Bronchial epithelial cell (primary cell): ENCODE results near the gene ITGB2. TPM values are rescaled to one million over a fixed set of nuclear protein-coding genes. Genes with fewer than 3 reads are reported as not detected.

ENCODE experiments used
- DNase-seq: peaks from one replicate; pipeline ENCODE4 v3.0.0-alpha.2; 2010; ENCODE audit warnings: low read depth
- FAIRE-seq: peaks from 2 replicates; lab custom pipeline; 2011; peaks lifted over from hg19 to GRCh38; lab: Jason Lieb, UNC
- H3K27me3 ChIP-seq: 2 replicates; pipeline ENCODE4 v1.5.1; 2011; ENCODE audit warnings: low read length; ENCODE audit not compliant: control insufficient read depth, insufficient read depth
- H3K36me3 ChIP-seq: 2 replicates; pipeline ENCODE4 v1.5.1; 2011; ENCODE audit warnings: low read length; ENCODE audit not compliant: control insufficient read depth, insufficient read depth
- H3K4me3 ChIP-seq: 2 replicates; pipeline ENCODE4 v1.5.1; 2011; ENCODE audit warnings: mild to moderate bottlenecking, low read depth, low read length, control low read depth
- total RNA-seq: library from RNA; depleted of rRNA; stranded (reverse); fragments of >200 nt; gene quantifications from 2 replicates; pipeline ENCODE4 v1.2.1, GENCODE V29; 2014
- TF ChIP-seq, protein P1 (sequence below): IDR thresholded peaks from 2 replicates; pipeline ENCODE4 v1.5.1; 2011; ENCODE audit warnings: mild to moderate bottlenecking, moderate library complexity, low read length, control low read depth, inconsistent platforms; ENCODE audit not compliant: insufficient read depth, severe bottlenecking

The ITGB2 gene
- total RNA-seq, 1 donor from 2014 or later = 1.1 TPM

GRCh38 chr21:44848821-44849521 is 71.7 kb downstream of the ITGB2 start:
- FAIRE-seq = no peak
- Histone ChIP-seq H3K27me3 (no peaks in the 10 kb centered on the region), H3K4me3 (no peak overlapping the region), H3K36me3 (peaks cover 24% of the 10 kb centered on the region)
- DNase-seq = no peak
- TF ChIP-seq, protein P1, sequence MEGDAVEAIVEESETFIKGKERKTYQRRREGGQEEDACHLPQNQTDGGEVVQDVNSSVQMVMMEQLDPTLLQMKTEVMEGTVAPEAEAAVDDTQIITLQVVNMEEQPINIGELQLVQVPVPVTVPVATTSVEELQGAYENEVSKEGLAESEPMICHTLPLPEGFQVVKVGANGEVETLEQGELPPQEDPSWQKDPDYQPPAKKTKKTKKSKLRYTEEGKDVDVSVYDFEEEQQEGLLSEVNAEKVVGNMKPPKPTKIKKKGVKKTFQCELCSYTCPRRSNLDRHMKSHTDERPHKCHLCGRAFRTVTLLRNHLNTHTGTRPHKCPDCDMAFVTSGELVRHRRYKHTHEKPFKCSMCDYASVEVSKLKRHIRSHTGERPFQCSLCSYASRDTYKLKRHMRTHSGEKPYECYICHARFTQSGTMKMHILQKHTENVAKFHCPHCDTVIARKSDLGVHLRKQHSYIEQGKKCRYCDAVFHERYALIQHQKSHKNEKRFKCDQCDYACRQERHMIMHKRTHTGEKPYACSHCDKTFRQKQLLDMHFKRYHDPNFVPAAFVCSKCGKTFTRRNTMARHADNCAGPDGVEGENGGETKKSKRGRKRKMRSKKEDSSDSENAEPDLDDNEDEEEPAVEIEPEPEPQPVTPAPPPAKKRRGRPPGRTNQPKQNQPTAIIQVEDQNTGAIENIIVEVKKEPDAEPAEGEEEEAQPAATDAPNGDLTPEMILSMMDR = no peak

DNA sequence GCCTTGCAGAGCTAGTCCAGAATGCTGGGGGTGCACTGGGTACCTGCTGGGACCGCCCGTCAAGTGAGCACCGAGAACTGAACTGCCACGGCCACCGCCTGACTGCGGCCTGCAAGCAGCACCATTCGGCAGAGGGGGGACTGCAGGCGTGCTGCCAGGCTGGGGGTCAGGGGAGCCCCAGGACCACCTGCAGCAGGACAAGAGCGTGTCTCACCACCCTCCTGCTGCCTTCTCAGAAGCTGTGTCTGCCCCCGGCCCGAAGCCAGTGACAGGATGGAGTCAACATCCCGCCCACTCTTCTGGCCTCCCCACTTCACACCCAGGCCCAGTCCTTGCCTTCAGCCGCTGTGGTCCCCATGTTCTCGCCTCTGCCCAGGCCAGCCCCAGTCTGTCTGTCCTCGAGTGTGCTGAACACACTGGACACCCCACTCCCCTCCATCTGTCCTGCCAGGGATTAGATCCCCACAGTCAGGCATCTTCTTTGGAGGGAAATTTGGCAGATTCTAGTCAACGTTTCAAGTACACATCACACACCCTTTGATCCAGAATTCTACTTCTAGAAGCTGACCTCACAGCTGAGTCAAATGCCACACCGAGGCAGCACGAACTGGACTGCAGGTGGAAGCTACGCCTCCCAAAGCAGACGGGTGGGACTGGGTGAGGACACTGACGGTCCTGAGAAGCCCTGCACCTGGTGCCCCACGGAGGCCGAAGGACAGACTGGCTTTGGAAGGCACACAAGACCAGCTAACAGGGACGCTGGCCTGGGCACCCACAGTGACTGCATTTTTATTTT is 73.2 kb downstream of the ITGB2 start:
- no peak for DNase-seq
- FAIRE-seq = no peak
- no peak overlapping the region for H3K4me3 ChIP-seq
- peaks cover 14% of the 10 kb centered on the region for H3K36me3 ChIP-seq
- TF ChIP-seq, protein P1 = no peak
- H3K27me3 ChIP-seq = no peaks in the 10 kb centered on the region

- DNase-seq = peak; percentile 48
- Histone ChIP-seq H3K36me3 (peaks cover 12% of the 10 kb centered on the region), H3K27me3 (no peaks in the 10 kb centered on the region), H3K4me3 (no peak overlapping the region)
- FAIRE-seq = no peak
- TF ChIP-seq, protein P1 = no peak
These were observed 74.0 kb downstream of the ITGB2 start for GRCh38 chr21:44846485-44847260.

- TF ChIP-seq, protein P1 = no peak
- peaks cover 12% of the 10 kb centered on the region for H3K36me3 ChIP-seq
- FAIRE-seq (no peak), DNase-seq (no peak)
- H3K4me3 ChIP-seq = peak overlapping the region; percentile 28
- no peaks in the 10 kb centered on the region for H3K27me3 ChIP-seq
These were observed 74.5 kb downstream of the ITGB2 start for GRCh38 chr21:44846224-44846484.

DNA sequence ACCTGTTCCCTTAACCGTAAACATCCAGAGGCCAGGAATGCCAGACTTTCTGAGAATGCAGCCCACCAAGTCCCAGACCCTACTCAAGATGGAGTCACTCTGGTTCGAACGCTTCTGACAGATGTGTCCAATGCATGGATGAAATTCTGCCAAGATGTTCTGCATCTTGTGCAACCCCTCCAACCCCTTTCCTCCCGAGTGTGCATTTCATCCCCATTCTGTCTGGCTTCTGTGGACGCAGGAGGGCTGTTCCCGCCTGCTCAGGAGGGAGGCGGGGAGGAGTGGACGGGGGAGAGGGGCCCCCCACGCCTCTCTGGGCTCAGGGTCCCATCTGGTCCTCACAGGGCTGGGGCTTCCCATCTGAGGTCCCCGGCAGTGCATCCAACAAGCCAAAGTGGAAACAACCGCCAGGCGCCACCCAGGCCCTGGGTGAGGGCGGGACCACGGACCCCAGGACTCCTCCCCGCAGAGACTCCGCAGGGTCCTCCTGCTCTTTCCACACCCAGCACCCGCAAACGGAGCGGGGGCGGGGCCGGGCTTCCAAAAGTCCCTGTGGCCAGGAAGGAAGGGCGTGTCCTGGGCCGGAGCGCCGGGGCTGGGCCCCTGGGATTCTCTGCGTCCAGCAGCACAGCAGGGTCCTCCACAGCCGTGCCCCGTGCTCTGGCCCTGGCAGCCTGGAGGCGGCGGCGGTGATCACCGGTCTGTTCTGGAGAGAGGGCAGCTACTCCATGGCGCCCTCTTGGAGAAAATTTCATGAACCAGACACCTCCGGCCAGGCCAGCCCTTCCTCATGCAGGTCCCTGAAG is 75.1 kb downstream of the ITGB2 start:
- Histone ChIP-seq H3K4me3 (peak overlapping the region; percentile 28), H3K27me3 (no peaks in the 10 kb centered on the region), H3K36me3 (peaks cover 9% of the 10 kb centered on the region)
- peak; percentile 19 for DNase-seq
- FAIRE-seq = no peak
- TF ChIP-seq, protein P1 = peak; percentile 57
